PFSK-1 (cell line): ENCODE data around the gene CYB561D2.

Source experiments
- FOXP2 ChIP-seq: optimal IDR thresholded peaks from 2 replicates; pipeline ENCODE3; 2011; ENCODE audit warnings: borderline replicate concordance, control low read depth, inconsistent platforms; ENCODE audit not compliant: insufficient read depth; ENCODE audit errors: extremely low read length, extremely low read depth
- POLR2AphosphoS5 ChIP-seq: IDR thresholded peaks from 2 replicates; pipeline ENCODE4 v1.6.1; 2012; ENCODE audit warnings: low read depth, mild to moderate bottlenecking, control low read depth, low read length, moderate library complexity
- REST ChIP-seq, 2 experiments: IDR thresholded peaks; 2 replicates each; pipeline versions ENCODE4 v1.6.1 to v1.8.0; 2011 to 2012; ENCODE audit warnings: low read depth in 2 of 2, low read length in 2 of 2, control low read depth in 1 of 2, inconsistent platforms in 1 of 2, mild to moderate bottlenecking in 1 of 2, moderate library complexity in 1 of 2; ENCODE audit not compliant: insufficient read depth in 1 of 2
- SIN3A ChIP-seq: IDR thresholded peaks from 2 replicates; pipeline ENCODE4 v1.6.1; 2012; ENCODE audit warnings: mild to moderate bottlenecking, low read length, moderate library complexity, borderline replicate concordance; ENCODE audit not compliant: insufficient read depth
- TAF1 ChIP-seq: IDR thresholded peaks from 2 replicates; pipeline ENCODE4 v1.6.1; 2012; ENCODE audit warnings: low read length, control low read depth, borderline replicate concordance; ENCODE audit not compliant: insufficient read depth

The CYB561D2 gene

GRCh38 chr3:50314342-50314741 lies 36.3 kb upstream of the CYB561D2 start:
- TF ChIP-seq REST (IDR thresholded peaks at IDR 0.05; ENCODE audit: insufficient read depth in 1 of 2, low read depth in 2 of 2, low read length in 2 of 2) (no peak), FOXP2 (no peak), TAF1 (no peak), POLR2AphosphoS5 (no peak), SIN3A (no peak)

GRCh38 chr3:50314816-50315215 lies 35.8 kb upstream of the CYB561D2 start:
- TF ChIP-seq TAF1 (no peak), POLR2AphosphoS5 (no peak), REST (IDR thresholded peaks at IDR 0.05; ENCODE audit: insufficient read depth in 1 of 2, low read depth in 2 of 2, low read length in 2 of 2) (no peak), SIN3A (no peak), FOXP2 (no peak)

GRCh38 chr3:50316657-50317242 lies 33.9 kb upstream of the CYB561D2 start:
- no peak for TF ChIP-seq SIN3A
- no peak for TF ChIP-seq POLR2AphosphoS5
- TF ChIP-seq TAF1: no peak
- no peak for TF ChIP-seq FOXP2
- no peak for TF ChIP-seq REST (IDR thresholded peaks at IDR 0.05; ENCODE audit: insufficient read depth in 1 of 2, low read depth in 2 of 2, low read length in 2 of 2)

GRCh38 chr3:50317300-50317699 lies 33.4 kb upstream of the CYB561D2 start:
- TF ChIP-seq POLR2AphosphoS5 (no peak), TAF1 (no peak), REST (IDR thresholded peaks at IDR 0.05; ENCODE audit: insufficient read depth in 1 of 2, low read depth in 2 of 2, low read length in 2 of 2) (no peak), FOXP2 (no peak), SIN3A (no peak)

GRCh38 chr3:50318163-50318562 lies 32.5 kb upstream of the CYB561D2 start:
- TF ChIP-seq TAF1 (no peak), POLR2AphosphoS5 (no peak), FOXP2 (no peak), REST (IDR thresholded peaks at IDR 0.05; ENCODE audit: insufficient read depth in 1 of 2, low read depth in 2 of 2, low read length in 2 of 2) (no peak), SIN3A (no peak)
